DND-41 (cell line): Measurements from ENCODE around the gene ANKRD55.

Source experiments
- CTCF ChIP-seq: IDR thresholded peaks from 2 replicates; pipeline ENCODE4 v1.5.1; 2012; ENCODE audit warnings: borderline replicate concordance, low read length, moderate library complexity, mild to moderate bottlenecking; ENCODE audit not compliant: poor library complexity, severe bottlenecking; ENCODE audit errors: extremely low read depth
- EZH2 ChIP-seq: IDR thresholded peaks from 3 replicates; pipeline ENCODE4 v1.6.1; 2012; ENCODE audit warnings: borderline replicate concordance, low read depth, mild to moderate bottlenecking, moderate library complexity, low read length, inconsistent platforms; ENCODE audit not compliant: severe bottlenecking

DNA sequence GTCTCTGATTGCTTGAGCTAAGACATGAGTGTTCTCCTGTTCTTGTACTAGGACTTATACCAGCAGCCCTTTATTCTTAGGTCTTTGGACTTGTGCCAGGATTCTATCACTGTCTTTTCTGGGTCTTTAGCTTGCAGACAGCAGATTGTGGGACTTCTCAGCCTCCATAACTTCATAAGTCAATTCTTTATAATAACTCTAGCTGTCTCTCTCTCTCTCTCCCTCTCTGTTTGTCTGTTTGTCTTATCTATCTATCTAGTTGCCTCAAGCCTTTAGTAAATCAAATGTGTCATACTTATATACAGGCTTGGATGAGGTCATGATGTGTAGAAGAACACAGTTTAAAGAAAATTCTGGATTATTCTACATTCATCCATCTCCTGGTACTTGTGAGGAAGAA lies 11.5 kb upstream of the ANKRD55 start:
- TF ChIP-seq CTCF (no peak), EZH2 (no peak)
